ENCODE data around the gene CRB3. TPM values are rescaled to one million over a fixed set of nuclear protein-coding genes. Genes with fewer than 3 reads are reported as not detected.
A peak's percentile ranks its signal among the peaks of the same experiment; 100 is the strongest.

Gene CRB3
- total and polyA plus RNA-seq, 9 of the 15 experiments (the other 6 are each of a cell fraction or from before 2014, with no cell fraction given) = 0.49 TPM; not detected in 8

GRCh38 chr19:6427131-6427530 is 36.9 kb upstream of the CRB3 start:
- intact Hi-C loops (cut with micrococcal nuclease) (loop anchor here (10.0 kb wide), 2 partner anchors 112 to 262 kb away; no protein-coding TSS in a partner anchor), in situ Hi-C loops (cut with MboI) (no loop called here)
- peaks cover 17 to 38% of the 10 kb centered on the region in 2 experiments for H3K4me1 ChIP-seq (replicated peaks in 1 of 2; ENCODE audit: control insufficient read depth in 2 of 2, insufficient read depth in 2 of 2, low read length in 2 of 2)
- H3K9me1 ChIP-seq (ENCODE audit: control insufficient read depth, insufficient read depth, low read length) = peaks cover 14% of the 10 kb centered on the region
- H4K20me1 ChIP-seq (replicated peaks; ENCODE audit: control insufficient read depth, insufficient read depth, low read length) = peaks cover 19% of the 10 kb centered on the region
- H3K4me3 ChIP-seq = no peak overlapping the region
- no peak overlapping the region for H3K4me2 ChIP-seq (ENCODE audit: insufficient read depth, low read length)
- no peaks in the 10 kb centered on the region for H3K27me3 ChIP-seq (ENCODE audit: control insufficient read depth in 2 of 2, insufficient read depth in 2 of 2, low read length in 2 of 2)
- ATAC-seq = no peak
- 95% methylated on average over 15 of the region's 18 CpGs for WGBS (ENCODE audit: insufficient coverage, low coverage, missing lambda C conversion rate)
- H3K27ac ChIP-seq (ENCODE audit: extremely low read depth, low read depth, low read length) = no peak overlapping the region
- H3K79me2 ChIP-seq (ENCODE audit: control insufficient read depth, insufficient read depth, low read length) = peaks cover 39% of the 10 kb centered on the region
- 0 out of 4 replicates have a peak overlapping the region, but pooled peaks of 1 of the 2 experiments have one; percentile 62 for H3K9ac ChIP-seq (ENCODE audit: insufficient read depth in 1 of 2, low read depth in 2 of 2, low read length in 2 of 2)
- no peaks in the 10 kb centered on the region for H3K9me3 ChIP-seq (replicated peaks; ENCODE audit: control insufficient read depth, insufficient read depth, low read depth, low read length)
- POLR2A ChIA-PET = no interaction called here
- no TSS peak for BruUV-seq (replicated peaks)
- CTCF ChIA-PET (ENCODE audit: low intra/inter-chr PET ratio) = no interaction called here
- no peak for DNase-seq (ENCODE audit: extremely low read depth in 1 of 4, low spot score in 3 of 4)
- H2AFZ ChIP-seq (ENCODE audit: low read depth, low read length) = no peak overlapping the region
- H3K36me3 ChIP-seq (ENCODE audit: control insufficient read depth, insufficient read depth, low read length) = peaks cover 12% of the 10 kb centered on the region
- FAIRE-seq = no peak
- TF ChIP-seq ZBTB9 (CRISPR knock-in tag; IDR thresholded peaks at IDR 0.05) (no peak), ERF (CRISPR knock-in tag; IDR thresholded peaks at IDR 0.05) (no peak), HCFC1 (IDR thresholded peaks at IDR 0.05; ENCODE audit: low read depth, low read length) (no peak), MCM3 (IDR thresholded peaks at IDR 0.05) (no peak), ZNF592 (IDR thresholded peaks at IDR 0.05) (no peak), ZEB2 (IDR thresholded peaks at IDR 0.05) (no peak), ZNF175 (CRISPR knock-in tag; IDR thresholded peaks at IDR 0.05; ENCODE audit: low read depth) (no peak), NCOA2 (IDR thresholded peaks at IDR 0.05; ENCODE audit: partially characterized antibody in 2 of 2) (no peak)

Measured in K562 (cell line).